PFSK-1 (cell line): ENCODE data around the gene PLXDC2.

ENCODE experiments used
- POLR2AphosphoS5 ChIP-seq: IDR thresholded peaks from 2 replicates; pipeline ENCODE4 v1.6.1; 2012; ENCODE audit warnings: low read depth, mild to moderate bottlenecking, control low read depth, low read length, moderate library complexity
- TAF1 ChIP-seq: IDR thresholded peaks from 2 replicates; pipeline ENCODE4 v1.6.1; 2012; ENCODE audit warnings: low read length, control low read depth, borderline replicate concordance; ENCODE audit not compliant: insufficient read depth
- TF ChIP-seq, protein P1 (sequence below), 2 experiments: IDR thresholded peaks; 2 replicates each; pipeline versions ENCODE4 v1.6.1 to v1.8.0; 2011 to 2012; ENCODE audit warnings: low read depth in 2 of 2, low read length in 2 of 2, control low read depth in 1 of 2, inconsistent platforms in 1 of 2, mild to moderate bottlenecking in 1 of 2, moderate library complexity in 1 of 2; ENCODE audit not compliant: insufficient read depth in 1 of 2

DNA sequence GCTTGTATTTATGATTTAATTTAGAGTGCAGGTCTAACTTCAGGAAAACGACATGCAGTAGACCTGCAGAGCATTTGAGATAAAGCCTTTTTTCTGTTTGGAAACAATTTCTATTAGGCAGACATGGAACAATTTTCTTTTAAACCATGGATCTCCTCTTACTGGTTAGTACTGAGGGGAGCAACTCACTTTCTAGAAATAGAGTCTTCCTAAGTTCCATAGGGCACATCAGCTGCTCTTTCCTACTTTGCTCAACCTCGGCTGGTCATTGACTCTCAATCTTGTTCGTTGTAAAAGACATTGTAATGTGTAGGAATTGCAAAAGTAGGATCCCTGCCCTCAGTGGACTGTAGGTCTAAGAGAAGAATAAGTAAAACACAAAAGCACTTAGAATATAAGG lies 58.0 kb downstream of the PLXDC2 start:
- TF ChIP-seq POLR2AphosphoS5, result no peak
- TF ChIP-seq, protein P1, sequence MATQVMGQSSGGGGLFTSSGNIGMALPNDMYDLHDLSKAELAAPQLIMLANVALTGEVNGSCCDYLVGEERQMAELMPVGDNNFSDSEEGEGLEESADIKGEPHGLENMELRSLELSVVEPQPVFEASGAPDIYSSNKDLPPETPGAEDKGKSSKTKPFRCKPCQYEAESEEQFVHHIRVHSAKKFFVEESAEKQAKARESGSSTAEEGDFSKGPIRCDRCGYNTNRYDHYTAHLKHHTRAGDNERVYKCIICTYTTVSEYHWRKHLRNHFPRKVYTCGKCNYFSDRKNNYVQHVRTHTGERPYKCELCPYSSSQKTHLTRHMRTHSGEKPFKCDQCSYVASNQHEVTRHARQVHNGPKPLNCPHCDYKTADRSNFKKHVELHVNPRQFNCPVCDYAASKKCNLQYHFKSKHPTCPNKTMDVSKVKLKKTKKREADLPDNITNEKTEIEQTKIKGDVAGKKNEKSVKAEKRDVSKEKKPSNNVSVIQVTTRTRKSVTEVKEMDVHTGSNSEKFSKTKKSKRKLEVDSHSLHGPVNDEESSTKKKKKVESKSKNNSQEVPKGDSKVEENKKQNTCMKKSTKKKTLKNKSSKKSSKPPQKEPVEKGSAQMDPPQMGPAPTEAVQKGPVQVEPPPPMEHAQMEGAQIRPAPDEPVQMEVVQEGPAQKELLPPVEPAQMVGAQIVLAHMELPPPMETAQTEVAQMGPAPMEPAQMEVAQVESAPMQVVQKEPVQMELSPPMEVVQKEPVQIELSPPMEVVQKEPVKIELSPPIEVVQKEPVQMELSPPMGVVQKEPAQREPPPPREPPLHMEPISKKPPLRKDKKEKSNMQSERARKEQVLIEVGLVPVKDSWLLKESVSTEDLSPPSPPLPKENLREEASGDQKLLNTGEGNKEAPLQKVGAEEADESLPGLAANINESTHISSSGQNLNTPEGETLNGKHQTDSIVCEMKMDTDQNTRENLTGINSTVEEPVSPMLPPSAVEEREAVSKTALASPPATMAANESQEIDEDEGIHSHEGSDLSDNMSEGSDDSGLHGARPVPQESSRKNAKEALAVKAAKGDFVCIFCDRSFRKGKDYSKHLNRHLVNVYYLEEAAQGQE (IDR thresholded peaks at IDR 0.05; ENCODE audit: insufficient read depth in 1 of 2, low read depth in 2 of 2, low read length in 2 of 2), result no peak
- TF ChIP-seq TAF1, result no peak
